ENCODE measurements around the gene NBPF3.

DNA sequence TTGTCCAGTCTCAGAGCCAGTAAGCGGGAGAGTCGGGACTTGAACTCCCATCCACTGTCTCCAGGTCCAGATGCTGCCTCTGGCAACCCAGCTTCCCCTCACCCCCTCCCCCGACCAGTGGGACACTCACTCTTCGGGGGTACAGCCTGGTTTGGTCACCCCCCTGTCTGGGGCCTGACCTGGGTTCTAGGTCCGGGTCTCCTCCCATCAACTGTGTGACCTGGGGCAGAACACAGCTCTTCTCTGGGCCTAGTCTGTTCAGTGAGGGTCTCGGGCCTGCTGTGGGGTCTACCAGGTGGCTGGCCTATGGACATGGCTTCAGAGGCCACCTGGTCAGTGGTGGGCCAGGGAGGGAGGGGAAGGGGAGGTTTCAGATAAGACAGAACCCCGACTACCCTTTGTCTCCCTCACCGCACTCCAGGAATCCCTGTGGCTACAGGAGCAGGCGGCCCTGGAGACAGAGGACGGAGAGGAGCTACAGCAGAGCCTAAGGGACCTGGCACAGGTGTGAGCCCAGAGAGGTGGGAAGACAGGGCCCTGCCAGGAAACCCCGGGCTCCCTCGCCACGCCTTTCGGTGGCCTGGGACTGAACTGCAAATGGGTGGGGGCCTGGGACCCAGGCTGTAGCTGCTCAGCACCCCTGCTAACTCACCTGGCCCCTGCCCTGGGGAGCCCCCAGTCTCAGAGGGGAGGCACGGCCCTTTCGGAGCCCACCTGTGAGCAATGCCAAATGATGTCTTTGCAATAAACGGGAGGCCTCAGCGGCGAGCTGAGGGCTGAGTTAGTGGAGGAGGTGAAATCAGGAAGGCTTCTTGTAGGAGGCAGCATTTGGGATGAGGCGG lies 4.1 kb upstream of the NBPF3 start:
- TF ChIP-seq, protein P1, sequence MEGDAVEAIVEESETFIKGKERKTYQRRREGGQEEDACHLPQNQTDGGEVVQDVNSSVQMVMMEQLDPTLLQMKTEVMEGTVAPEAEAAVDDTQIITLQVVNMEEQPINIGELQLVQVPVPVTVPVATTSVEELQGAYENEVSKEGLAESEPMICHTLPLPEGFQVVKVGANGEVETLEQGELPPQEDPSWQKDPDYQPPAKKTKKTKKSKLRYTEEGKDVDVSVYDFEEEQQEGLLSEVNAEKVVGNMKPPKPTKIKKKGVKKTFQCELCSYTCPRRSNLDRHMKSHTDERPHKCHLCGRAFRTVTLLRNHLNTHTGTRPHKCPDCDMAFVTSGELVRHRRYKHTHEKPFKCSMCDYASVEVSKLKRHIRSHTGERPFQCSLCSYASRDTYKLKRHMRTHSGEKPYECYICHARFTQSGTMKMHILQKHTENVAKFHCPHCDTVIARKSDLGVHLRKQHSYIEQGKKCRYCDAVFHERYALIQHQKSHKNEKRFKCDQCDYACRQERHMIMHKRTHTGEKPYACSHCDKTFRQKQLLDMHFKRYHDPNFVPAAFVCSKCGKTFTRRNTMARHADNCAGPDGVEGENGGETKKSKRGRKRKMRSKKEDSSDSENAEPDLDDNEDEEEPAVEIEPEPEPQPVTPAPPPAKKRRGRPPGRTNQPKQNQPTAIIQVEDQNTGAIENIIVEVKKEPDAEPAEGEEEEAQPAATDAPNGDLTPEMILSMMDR (IDR thresholded peaks at IDR 0.05) = no peak
- no peak for TF ChIP-seq POLR2A (IDR thresholded peaks at IDR 0.05)

Measured in thyroid gland (tissue), 4 donors.